Stimulated activated CD8-positive, alpha-beta memory T cell treated with anti-CD3 and anti-CD28 coated beads, Interleukin-7, amount 100 ng/mL, for 24 hours (primary cell): ENCODE results near the gene CALML4.
A peak's percentile ranks its signal among the peaks of the same experiment; 100 is the strongest.
"Not testable (repeated sequence)": the region's sequence is repeated elsewhere in the genome, so short reads cannot be mapped to it uniquely, and the experiment has no call there.

Source experiments
- DNase-seq: peaks from one replicate; pipeline ENCODE4 v3.0.0-alpha.2; 2020; ENCODE audit warnings: low read depth

The CALML4 gene

GRCh38 chr15:68224546-68225250, 19.6 kb upstream of the CALML4 start:
- DNase-seq: no peak

DNA sequence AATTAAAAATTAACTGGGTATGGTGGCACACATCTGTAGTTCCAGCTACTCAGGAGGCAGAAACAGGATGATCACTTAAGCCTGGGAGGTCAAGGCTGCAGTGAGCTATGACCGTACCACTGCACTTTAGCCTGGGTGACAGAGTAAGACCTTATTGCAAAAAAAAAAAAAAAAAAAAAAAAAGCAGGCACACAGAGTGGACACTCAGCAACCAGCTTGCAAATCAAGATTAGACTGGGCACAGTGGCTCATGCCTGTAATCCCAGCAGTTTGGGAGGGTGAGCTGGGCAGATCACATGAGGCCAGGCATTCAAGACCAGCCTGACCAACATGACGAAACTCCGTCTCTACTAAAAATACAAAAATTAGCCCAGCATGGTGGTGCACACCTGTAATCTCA, 19.0 kb upstream of the CALML4 start:
- no peak for DNase-seq

- DNase-seq: no peak
Measured at GRCh38 chr15:68223171-68223570, 18.0 kb upstream of the CALML4 start.

GRCh38 chr15:68222432-68222743, 17.3 kb upstream of the CALML4 start:
- not testable (repeated sequence) for DNase-seq

GRCh38 chr15:68221530-68222431, 16.6 kb upstream of the CALML4 start:
- DNase-seq: not testable (repeated sequence)

DNA sequence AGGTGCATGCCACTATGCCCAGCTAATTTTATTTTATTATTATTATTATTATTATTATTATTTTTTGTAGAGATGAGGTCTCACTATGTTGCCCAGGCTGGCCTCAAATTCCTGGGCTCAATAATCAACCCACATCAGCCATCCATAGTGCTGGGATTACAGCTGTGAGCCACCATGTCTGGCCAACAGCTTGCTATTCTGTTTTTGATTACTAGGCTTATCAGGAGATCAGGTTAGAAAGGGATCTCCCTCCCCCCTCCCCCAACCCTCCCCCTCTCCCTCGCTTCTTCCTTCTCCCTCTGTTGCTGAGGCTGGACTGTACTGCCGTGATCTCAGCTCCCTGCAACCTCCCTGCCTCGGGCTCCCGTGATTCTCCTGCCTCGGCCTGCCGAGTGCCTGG, 15.8 kb upstream of the CALML4 start:
- no peak for DNase-seq

DNA sequence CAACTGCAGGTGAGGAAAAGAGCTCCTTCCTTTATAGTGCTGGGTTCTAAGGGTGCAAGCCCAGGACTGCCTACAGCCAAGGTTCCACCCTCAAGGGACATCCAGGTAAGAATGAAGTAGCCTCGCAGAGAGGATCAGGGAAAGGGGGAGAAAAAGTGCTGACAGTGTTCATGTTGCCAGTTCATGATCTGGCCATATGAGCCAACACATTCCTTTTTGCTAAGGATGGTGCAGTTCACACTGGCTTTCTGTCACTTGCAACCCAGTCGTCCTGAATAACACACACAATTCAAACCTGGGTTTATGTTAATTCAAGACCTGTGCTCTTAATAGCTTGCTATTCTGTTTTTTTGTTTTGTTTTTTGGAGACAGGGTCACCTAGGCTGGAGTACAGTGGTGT, 15.4 kb upstream of the CALML4 start:
- DNase-seq: no peak

DNA sequence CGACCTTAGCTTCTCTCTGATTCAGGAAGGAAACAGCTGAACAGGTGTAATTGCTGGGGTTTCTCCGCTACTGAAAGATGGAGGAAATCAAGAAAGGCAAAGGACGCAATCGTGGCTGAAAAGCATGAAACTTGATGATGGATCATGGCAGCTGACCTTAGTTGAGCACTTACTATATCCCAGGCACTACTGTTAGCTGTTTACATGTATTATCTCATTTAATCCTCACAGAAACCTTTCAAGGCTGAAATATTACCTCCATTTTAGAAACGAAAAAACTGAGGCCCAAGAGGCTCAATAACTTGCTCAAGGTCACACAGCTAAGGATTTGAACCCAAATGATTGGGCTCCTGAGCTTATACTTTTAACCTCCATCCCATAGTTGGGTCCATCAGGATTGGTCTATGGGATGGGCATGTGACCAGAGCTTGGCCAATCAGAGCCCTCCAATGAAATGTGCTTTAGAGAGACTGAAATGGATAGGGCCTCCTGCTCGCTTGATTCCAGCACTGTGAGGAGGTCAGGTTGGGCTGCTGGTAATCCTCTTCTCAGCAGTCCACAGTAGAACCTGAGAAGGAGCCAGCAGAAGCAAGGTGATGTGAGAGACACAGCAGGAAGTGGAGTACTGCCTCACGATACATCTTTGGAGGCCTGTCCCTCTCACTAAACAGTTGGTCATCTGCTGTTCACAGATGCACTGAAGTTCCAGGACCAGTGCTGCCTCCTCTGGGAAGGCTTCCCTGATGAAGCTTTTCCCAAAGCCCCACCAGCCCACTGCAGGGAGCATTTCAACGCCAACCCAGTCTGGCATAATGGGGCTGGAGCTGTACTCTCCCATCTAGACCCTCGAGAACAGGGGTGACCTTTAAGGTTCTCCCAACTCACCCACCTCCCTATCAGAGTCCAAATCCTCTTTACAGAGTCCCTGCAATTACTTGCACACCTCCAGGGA, 14.0 kb upstream of the CALML4 start:
- DNase-seq: no peak

DNA sequence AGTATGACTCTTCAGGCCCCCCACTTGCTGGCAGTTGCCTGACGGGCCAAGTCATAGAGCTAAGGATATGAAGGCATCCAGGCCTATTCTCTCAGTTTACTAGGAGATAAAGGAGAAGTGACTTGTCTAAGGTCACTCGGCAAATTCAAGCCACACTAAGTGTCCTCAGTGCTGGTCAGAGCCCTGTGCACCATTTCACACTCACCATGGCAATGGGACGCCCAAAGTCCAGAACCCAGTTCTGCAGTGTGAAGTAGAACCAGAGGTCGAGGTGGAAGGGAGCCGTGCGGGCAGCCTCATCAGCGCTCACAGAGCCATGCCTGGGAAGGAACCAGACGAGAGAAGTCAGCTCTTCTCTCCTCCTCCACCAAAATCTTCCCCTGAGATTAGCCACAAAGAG, 13.2 kb upstream of the CALML4 start:
- no peak for DNase-seq

DNA sequence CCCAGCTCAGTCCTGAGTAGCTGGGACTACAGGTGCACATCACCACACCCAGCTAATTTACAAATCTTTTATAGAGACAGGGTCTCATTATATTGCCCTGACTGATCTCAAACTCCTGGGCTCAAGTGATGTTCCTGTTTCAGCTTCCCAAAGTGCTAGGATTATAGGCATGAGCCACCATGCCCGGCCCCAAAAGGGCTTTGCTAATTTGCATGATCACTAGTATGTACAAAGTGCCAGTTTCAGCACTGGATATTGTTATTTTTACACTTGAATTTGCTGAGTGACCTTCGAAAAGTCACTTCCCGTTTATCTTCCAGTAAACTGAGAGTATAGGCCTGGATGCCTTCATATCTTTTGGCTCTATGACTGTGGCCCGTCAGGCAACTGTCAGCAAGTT, 12.2 kb upstream of the CALML4 start:
- no peak for DNase-seq

GRCh38 chr15:68214838-68215254, 9.7 kb upstream of the CALML4 start:
- no peak for DNase-seq

GRCh38 chr15:68213991-68214837, 9.1 kb upstream of the CALML4 start:
- DNase-seq: no peak

- not testable (repeated sequence) for DNase-seq
Measured at GRCh38 chr15:68213491-68213845, 8.3 kb upstream of the CALML4 start.

DNA sequence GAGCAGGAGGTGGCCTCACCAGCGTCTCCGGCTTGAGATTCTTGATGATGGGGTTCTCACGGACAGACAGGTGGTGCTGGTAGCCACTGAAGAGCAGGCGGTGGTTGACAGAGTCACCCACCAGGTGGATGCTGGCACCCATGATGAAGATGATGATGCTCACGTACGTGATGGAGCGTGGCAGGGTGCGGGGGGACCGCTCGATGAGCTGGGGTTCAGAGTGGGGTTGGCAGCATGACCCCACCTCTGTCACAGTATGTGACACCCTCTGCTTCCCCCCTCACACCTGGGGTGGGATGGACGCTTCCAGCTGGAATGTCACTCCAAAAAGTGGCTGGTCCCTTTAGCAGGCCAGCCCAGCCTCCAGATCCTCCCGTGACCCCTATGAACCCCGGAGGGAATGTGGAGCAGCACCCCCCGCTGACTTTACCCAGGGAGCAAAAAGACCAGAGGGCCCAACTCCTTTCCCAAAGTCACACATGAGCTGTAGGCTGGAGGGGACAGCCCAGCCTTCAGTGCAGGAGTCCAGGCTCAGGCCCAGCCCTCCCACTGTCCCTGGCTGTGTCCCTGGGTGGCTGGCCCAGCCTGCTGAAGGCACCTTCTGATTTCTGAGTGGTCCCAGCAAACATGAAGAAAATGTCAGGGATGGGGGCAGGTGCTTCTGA, 6.7 kb upstream of the CALML4 start:
- DNase-seq: no peak

DNA sequence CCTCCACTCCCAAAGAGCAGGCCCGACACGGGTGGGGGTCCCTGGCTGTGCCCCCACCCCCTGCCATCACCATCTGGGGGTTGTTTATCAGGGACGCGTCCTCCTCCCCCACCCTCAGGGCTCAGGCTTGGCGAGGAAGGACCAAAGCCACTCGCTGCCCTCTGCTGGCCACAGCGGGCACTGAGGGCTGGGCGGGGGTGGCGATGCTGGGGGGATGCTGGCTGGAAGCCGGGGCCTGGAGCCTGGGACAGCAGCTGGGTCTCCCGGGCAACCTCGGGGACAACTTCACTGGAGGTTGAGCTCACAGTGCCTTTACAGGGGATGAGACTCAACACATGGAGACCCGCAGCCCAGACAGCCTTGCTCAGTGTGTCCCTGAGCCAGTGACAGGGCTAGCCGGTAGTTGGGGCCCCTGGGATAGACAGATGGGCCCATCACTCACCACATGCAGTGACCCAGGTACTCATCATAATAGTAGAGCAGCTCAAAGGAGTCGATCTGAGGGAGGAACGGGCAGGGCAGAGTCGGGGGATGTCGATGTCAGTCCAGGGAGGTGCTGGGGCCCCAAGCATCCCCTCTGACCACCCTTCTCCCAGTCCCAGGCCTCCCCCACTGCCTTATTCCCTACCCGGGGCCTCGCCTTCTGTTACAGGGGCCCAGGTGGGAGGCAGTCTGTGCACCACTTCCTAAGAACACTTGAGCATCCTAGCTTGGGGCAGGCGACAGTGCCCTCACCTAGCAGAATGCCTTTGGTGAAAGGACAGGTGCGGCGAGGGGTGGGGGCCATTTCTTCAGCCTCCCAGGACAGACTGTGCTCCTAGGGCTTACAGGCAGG, 5.9 kb upstream of the CALML4 start:
- DNase-seq: peak; percentile 21

DNA sequence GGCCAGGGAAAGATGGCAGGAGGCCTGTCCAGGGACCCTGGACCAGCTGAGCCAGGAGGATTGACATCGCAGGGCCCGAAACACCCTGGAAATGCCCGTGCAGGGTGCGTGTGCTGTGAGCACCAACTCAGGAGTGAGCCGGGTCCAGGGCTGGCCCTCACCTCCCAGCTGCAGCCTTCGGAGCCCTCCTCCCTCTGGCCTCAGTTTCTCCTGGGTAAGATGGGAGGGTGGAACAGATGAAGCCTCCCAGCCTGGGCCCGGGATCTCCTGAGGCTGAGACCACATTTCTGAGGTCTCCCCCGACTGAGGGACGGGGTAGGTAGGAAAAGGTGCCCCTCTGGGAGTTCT, 5.3 kb upstream of the CALML4 start:
- DNase-seq: no peak

- no peak for DNase-seq
Measured at GRCh38 chr15:68209735-68210408, 4.7 kb upstream of the CALML4 start.

DNA sequence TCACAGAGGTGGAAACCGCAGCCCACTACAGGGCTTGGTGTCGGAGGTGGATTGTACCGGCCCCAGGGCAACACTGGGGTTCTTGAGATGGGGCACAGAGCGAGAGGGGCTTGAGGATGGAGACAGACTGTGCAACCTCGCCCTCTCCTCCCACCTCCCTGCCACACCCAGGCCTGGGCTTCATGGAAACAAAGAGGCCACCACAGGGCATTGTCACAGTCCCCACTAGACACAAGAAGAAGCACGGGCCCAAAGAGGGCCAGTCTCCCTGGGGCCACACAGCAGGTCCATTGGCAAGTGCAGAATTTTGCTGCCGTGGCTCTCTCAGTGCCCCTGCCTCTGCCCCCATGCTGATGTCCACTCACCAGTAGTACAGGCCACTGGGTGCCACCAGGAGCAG, 4.1 kb upstream of the CALML4 start:
- DNase-seq: no peak

GRCh38 chr15:68208636-68209240, 3.6 kb upstream of the CALML4 start:
- DNase-seq: no peak
